ENCODE data around the gene RASAL3.

- no peak for TF ChIP-seq CTCF (IDR thresholded peaks at IDR 0.05)
- TF ChIP-seq POLR2A (IDR thresholded peaks at IDR 0.05): no peak
Measured at GRCh38 chr19:15443325-15443724, 21.0 kb downstream of the RASAL3 start.
